ENCODE measurements around the gene HSPA2.
"Not testable (repeated sequence)": the region's sequence is repeated elsewhere in the genome, so short reads cannot be mapped to it uniquely, and the experiment has no call there.

HSPA2 gene

GRCh38 chr14:64569138-64569631 is 28.6 kb downstream of the HSPA2 start:
- H3K4me2 ChIP-seq, result no peak overlapping the region
- no peak overlapping the region for H3K9ac ChIP-seq
- H3K36me3 ChIP-seq (ENCODE audit: insufficient read depth), result no peaks in the 10 kb centered on the region
- no peaks in the 10 kb centered on the region for H3K27me3 ChIP-seq (ENCODE audit: insufficient read depth, low read depth)
- no peak overlapping the region for H2AFZ ChIP-seq (ENCODE audit: low read depth)
- H4K20me1 ChIP-seq (ENCODE audit: insufficient read depth), result no peaks in the 10 kb centered on the region
- H3K4me1 ChIP-seq (ENCODE audit: low read depth, poor library complexity, severe bottlenecking), result no peaks in the 10 kb centered on the region
- no peaks in the 10 kb centered on the region for H3K79me2 ChIP-seq (ENCODE audit: insufficient read depth, low read depth)
- TF ChIP-seq, protein P1, sequence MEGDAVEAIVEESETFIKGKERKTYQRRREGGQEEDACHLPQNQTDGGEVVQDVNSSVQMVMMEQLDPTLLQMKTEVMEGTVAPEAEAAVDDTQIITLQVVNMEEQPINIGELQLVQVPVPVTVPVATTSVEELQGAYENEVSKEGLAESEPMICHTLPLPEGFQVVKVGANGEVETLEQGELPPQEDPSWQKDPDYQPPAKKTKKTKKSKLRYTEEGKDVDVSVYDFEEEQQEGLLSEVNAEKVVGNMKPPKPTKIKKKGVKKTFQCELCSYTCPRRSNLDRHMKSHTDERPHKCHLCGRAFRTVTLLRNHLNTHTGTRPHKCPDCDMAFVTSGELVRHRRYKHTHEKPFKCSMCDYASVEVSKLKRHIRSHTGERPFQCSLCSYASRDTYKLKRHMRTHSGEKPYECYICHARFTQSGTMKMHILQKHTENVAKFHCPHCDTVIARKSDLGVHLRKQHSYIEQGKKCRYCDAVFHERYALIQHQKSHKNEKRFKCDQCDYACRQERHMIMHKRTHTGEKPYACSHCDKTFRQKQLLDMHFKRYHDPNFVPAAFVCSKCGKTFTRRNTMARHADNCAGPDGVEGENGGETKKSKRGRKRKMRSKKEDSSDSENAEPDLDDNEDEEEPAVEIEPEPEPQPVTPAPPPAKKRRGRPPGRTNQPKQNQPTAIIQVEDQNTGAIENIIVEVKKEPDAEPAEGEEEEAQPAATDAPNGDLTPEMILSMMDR (conservative IDR thresholded peaks at IDR 0.05; ENCODE audit: low read depth, low read length), result no peak
- H3K27ac ChIP-seq, result no peak overlapping the region
- no peak overlapping the region for H3K4me3 ChIP-seq (IDR thresholded peaks at IDR 0.05; ENCODE audit: insufficient read depth, low read depth, low read length)

GRCh38 chr14:64569646-64570045 is 29.1 kb downstream of the HSPA2 start:
- not testable (repeated sequence) for H3K27me3 ChIP-seq (ENCODE audit: insufficient read depth, low read depth); H3K27ac ChIP-seq; H3K79me2 ChIP-seq (ENCODE audit: insufficient read depth, low read depth); H3K36me3 ChIP-seq (ENCODE audit: insufficient read depth); H3K4me2 ChIP-seq; H3K4me1 ChIP-seq (ENCODE audit: low read depth, poor library complexity, severe bottlenecking); H2AFZ ChIP-seq (ENCODE audit: low read depth); H3K9ac ChIP-seq; H4K20me1 ChIP-seq (ENCODE audit: insufficient read depth); H3K4me3 ChIP-seq (IDR thresholded peaks at IDR 0.05; ENCODE audit: insufficient read depth, low read depth, low read length)

DNA sequence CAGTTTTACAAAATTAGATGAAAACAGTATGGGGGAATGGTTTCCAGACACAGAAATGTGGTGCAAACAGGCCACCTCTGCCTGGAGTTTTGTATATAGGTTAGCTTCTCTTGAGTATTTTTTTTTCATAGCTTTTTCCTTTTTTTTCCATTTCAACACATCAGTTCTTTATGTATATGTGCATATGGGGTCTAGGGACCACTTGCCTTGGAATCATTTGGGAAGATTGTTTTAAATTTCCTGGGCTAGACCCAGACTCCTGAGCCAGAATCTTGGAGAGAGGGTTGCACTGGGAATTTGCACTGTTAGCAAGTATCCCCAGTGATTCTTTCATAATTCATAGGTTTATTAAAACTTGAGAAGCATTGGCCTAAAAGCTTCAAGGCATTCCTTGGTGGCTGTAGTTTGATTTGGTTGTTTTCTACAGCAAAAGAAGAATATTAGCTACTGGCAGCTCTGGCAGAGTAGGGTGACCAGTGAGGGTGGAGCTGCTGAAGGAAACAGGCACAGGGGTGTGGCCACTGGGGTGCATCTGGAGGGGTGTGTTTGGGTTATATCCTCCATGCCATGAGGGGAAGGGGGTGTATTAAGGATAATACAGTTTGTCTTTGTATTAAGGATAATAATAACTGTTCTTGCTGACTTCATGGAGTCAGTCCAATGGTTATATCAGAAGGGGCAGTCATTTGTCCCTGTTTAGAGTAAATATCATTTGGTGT is 32.0 kb downstream of the HSPA2 start:
- TF ChIP-seq, protein P1 (conservative IDR thresholded peaks at IDR 0.05; ENCODE audit: low read depth, low read length), result no peak
- Histone ChIP-seq H4K20me1 (ENCODE audit: insufficient read depth) (no peaks in the 10 kb centered on the region), H3K9ac (no peak overlapping the region), H3K36me3 (ENCODE audit: insufficient read depth) (no peaks in the 10 kb centered on the region), H3K4me3 (IDR thresholded peaks at IDR 0.05; ENCODE audit: insufficient read depth, low read depth, low read length) (no peak overlapping the region), H3K27ac (no peak overlapping the region), H2AFZ (ENCODE audit: low read depth) (no peak overlapping the region), H3K79me2 (ENCODE audit: insufficient read depth, low read depth) (no peaks in the 10 kb centered on the region), H3K4me1 (ENCODE audit: low read depth, poor library complexity, severe bottlenecking) (no peaks in the 10 kb centered on the region), H3K27me3 (ENCODE audit: insufficient read depth, low read depth) (no peaks in the 10 kb centered on the region), H3K4me2 (no peak overlapping the region)

DNA sequence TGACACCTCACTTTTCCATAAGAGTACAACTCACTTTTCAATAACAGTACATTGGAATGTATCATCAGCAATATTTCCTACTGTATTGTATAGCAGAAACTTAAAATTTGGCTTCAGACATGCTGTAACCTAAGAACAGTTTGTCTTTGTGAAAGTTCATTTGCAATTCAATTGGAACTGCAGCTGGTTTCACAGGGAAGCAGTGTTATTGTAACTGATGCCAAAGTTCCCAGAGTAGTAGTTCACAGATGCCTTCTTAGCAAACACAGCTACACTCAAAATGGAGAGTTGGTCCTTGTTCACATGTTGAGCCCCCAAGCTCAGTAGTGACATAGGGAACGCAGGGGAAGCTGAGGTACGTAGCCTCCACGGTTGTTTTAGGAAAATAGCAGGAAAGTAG is 32.6 kb downstream of the HSPA2 start:
- no peaks in the 10 kb centered on the region for H3K79me2 ChIP-seq (ENCODE audit: insufficient read depth, low read depth)
- no peak overlapping the region for H3K4me2 ChIP-seq
- no peak overlapping the region for H3K4me3 ChIP-seq (IDR thresholded peaks at IDR 0.05; ENCODE audit: insufficient read depth, low read depth, low read length)
- TF ChIP-seq, protein P1 (conservative IDR thresholded peaks at IDR 0.05; ENCODE audit: low read depth, low read length), result no peak
- H2AFZ ChIP-seq (ENCODE audit: low read depth), result no peak overlapping the region
- H3K27me3 ChIP-seq (ENCODE audit: insufficient read depth, low read depth), result no peaks in the 10 kb centered on the region
- no peaks in the 10 kb centered on the region for H4K20me1 ChIP-seq (ENCODE audit: insufficient read depth)
- no peak overlapping the region for H3K27ac ChIP-seq
- H3K36me3 ChIP-seq (ENCODE audit: insufficient read depth), result no peaks in the 10 kb centered on the region
- no peaks in the 10 kb centered on the region for H3K4me1 ChIP-seq (ENCODE audit: low read depth, poor library complexity, severe bottlenecking)
- no peak overlapping the region for H3K9ac ChIP-seq

GRCh38 chr14:64574371-64575107 is 34.0 kb downstream of the HSPA2 start:
- Histone ChIP-seq H3K4me1 (ENCODE audit: low read depth, poor library complexity, severe bottlenecking) (no peaks in the 10 kb centered on the region), H3K4me2 (no peak overlapping the region), H3K9ac (no peak overlapping the region), H3K36me3 (ENCODE audit: insufficient read depth) (no peaks in the 10 kb centered on the region), H3K27ac (no peak overlapping the region), H3K4me3 (IDR thresholded peaks at IDR 0.05; ENCODE audit: insufficient read depth, low read depth, low read length) (no peak overlapping the region), H2AFZ (ENCODE audit: low read depth) (no peak overlapping the region), H3K27me3 (ENCODE audit: insufficient read depth, low read depth) (no peaks in the 10 kb centered on the region), H4K20me1 (ENCODE audit: insufficient read depth) (no peaks in the 10 kb centered on the region), H3K79me2 (ENCODE audit: insufficient read depth, low read depth) (no peaks in the 10 kb centered on the region)
- TF ChIP-seq, protein P1 (conservative IDR thresholded peaks at IDR 0.05; ENCODE audit: low read depth, low read length), result no peak

Data from KMS-11 (cell line).